RCC 7860 (cell line): ENCODE data around the gene TICAM2.
A peak's percentile ranks its signal among the peaks of the same experiment; 100 is the strongest.
"Not testable (repeated sequence)": the region's sequence is repeated elsewhere in the genome, so short reads cannot be mapped to it uniquely, and the experiment has no call there.

Experiments used
- DNase-seq: peaks from one replicate; pipeline ENCODE4 v3.0.0-alpha.2; 2015; ENCODE audit warnings: low spot score
- FAIRE-seq: peaks from 2 replicates; lab custom pipeline; 2012; peaks lifted over from hg19 to GRCh38; lab: Jason Lieb, UNC

Gene TICAM2, protein sequence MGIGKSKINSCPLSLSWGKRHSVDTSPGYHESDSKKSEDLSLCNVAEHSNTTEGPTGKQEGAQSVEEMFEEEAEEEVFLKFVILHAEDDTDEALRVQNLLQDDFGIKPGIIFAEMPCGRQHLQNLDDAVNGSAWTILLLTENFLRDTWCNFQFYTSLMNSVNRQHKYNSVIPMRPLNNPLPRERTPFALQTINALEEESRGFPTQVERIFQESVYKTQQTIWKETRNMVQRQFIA

DNA sequence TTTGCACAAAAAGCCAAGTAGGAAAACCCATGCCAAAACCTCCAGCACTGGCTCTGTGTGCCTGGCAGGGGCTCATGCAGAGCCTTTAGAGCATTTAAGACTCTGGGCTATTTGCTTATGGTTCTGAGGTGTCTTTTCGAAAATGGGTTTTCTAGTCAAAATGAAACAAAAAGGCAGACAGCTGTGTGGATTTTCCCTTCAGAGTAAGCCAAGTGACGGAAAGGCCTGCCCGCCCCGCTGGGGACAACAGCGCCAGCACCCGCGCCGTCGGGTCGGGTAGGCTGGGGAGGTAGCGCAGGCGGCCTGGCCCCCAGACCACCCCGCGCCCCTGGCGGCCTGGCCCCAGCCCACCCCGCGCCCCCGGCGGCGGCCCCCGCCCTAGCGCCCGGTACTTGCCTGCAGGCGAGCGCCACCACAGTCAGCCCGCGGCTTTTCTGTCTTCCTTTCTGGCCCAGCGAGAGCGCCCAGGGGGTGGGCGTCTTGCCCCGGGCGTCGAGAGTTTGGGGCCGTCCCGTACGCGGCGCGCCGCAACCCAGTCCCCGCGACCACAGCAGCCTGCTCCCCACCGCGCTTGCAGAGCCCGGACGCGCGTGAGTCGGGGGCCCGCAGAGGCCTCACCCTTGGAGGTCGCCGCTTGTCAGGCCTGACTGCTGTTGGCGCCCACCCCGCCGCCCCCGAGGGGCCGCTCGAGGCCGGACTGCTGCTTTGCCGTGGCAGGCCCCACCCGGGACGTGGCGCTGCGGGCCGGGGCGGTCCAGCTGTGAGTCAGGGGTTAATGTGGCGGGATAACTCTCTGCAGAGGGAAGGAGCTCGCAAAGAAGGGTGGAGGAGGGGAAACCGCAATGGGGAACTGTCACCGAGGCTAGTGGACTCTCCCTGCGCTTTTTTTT lies at the start of gene TICAM2:
Gene TICAM2, minus strand, starts transcription at position 779 of the 890 bp plus-strand sequence. CDS start 21,223 bp downstream, outside the sequence.
- DNase-seq (peak; percentile 68), FAIRE-seq (no peak)

DNA sequence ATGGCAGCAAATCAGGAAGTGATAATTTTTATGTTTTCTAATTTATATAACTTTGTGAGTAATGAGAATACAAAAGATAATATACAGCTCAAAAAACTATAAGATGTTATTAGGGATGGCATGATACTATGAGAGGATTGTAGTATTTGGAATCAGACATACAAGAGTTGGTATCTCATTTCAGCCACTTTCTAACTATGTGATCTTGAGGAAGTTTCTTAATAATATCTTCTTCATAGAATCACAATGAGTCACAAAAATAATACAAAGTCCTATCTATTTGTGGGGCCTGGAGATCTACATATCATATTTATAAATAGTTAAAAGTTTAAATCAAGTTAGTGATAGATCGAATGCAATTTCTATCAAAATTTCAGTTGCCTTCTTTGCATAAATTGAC lies 47.3 kb upstream of the TICAM2 start:
- DNase-seq (no peak), FAIRE-seq (no peak)

DNA sequence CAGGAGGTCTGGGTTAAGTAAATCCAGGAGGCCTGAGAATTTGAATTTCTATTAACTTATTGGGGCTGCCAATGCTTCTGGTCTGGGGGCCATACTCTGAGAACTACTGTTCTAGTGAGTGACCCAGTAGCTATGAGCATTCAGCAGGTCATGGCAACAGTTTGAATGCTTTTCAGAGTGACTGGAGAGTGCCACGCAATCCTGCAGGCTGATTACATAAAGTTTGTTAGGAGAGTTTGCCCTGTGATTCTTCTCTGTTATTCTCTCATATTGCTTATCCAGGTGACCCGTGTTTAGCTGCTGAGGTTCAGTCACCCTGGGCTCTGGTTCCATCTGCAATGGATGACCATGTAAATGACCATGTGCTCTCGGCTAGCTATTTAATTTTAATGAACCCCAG lies 45.8 kb upstream of the TICAM2 start:
- no peak for FAIRE-seq
- DNase-seq = no peak

DNA sequence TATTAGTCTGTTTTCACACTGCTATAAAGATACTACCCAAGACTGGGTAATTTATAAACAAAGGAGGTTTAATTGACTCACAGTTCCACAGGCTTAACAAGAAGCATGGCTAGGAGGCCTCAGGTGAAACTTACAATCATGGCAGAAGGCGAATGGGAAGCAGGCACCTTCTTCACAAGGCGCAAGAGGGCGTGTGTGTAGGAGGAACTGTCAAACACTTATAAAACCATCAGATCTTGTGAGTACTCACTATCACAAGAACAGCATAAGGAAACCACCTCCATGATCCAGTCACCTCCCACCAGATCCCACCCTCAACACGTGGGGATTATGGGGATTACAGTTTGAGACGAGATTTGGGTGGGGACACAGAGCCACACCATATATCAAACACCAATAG lies 43.1 kb upstream of the TICAM2 start:
- DNase-seq, FAIRE-seq: not testable (repeated sequence)

DNA sequence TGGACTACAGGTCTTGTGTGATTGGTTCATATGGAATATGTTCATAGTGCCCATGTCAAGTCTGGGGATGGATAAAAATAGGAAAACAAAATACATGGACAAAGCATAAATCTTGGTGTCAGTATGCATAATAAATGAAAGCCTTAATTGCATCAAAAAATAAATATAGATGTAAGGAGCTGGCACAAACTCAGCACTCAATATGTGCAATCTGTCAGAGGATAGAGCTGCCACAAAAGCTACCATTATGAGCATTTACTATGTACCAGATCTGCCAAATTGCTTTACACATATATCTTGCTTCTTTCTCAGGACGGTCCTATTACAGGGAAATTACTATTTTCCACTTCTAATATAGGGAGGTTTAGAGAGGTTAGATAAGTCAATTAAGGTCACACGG lies 41.8 kb upstream of the TICAM2 start:
- FAIRE-seq = no peak
- no peak for DNase-seq

DNA sequence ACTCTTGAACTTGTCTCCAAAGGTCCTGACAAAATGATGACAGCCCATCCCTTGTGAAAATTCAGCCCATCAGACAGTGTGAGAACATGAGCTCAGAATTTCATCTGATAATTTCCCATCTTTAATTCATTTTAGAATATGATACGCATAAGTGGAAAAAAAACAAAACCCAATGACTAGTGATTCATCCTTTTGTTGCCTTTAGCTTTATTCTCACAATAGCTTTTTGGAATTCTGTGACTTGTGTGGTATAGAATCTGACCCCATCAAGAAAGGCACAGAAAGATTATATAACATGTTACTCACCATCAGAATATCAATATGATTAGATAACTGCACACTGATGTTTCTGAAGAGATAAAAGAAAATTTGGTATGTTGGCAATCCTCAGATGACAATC lies 39.7 kb upstream of the TICAM2 start:
- DNase-seq (no peak), FAIRE-seq (no peak)

DNA sequence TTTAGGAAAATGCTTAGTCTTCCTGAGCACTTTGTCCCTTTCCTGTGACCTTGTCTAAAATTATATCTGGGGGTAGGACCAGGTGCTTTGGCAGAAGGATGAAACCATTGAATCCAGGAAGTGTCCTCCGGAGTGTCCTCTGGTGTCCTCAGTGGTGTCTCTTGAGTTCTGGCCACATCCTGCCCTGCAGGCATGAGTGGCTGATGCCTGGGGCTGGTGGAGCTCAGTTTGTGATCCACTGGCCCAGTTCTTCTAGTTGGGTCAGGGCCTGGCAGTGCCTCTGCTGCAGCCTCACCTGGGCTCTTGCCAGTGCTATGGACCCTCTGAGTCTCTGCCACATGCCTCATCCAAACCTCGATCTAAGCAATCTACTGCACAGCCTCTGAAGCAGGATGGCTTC lies 38.0 kb upstream of the TICAM2 start:
- no peak for FAIRE-seq
- no peak for DNase-seq

DNA sequence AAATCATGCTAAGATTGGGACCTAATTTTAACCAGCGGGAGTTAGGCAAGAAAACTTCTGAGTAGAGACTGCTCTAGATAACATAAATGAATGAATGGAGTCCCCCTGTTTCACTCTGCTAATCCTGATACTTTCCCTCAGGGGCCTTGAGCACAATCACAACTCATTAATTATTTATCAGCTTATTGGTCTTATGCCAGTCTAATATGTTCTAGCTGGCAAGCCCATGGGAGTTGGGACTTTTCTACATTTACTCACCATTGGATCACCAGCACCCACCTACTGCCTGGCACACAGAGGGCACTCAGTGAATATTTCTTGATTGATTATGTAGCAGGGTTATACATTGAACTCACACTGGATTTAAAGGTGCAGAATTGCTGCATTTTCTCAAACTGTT lies 37.1 kb upstream of the TICAM2 start:
- DNase-seq (no peak), FAIRE-seq (no peak)

DNA sequence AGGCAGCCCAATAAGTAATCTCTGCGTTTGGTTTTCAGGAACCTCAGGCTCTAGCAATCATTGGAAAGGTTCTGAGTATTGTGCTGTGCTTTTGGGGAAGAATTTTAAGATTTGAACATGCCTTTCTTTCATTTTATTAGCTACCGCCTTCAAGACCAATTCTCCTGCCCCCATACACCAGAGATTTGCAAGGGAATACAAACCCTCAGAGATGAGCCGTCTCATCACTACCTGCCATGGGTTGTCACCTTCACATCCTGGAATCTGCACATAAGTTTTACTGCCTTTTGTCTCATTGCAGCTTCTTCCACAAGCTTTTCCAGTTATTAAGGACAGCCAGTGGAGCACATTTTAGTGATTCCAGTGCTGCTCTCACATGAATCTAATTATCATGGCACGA lies 35.2 kb upstream of the TICAM2 start:
- DNase-seq = no peak
- no peak for FAIRE-seq

DNA sequence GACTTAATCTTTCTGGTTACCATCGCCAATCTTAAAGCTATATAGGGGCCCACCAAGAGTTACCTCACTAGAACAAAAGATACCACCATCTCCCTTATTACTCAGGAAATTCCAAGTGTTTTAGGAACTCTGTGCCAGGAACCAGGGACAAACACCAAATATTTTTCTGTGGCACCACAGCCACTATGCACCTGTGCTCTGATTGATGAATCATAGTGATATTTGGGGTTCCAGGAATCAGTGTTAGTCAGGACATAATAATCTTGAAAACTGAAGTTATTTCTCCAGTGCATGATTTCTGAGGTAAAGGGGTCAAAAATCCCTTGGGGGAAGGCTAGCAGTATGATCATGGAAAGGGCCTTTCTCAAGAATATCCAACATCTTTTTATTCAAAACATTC lies 33.7 kb upstream of the TICAM2 start:
- no peak for DNase-seq
- FAIRE-seq = no peak

DNA sequence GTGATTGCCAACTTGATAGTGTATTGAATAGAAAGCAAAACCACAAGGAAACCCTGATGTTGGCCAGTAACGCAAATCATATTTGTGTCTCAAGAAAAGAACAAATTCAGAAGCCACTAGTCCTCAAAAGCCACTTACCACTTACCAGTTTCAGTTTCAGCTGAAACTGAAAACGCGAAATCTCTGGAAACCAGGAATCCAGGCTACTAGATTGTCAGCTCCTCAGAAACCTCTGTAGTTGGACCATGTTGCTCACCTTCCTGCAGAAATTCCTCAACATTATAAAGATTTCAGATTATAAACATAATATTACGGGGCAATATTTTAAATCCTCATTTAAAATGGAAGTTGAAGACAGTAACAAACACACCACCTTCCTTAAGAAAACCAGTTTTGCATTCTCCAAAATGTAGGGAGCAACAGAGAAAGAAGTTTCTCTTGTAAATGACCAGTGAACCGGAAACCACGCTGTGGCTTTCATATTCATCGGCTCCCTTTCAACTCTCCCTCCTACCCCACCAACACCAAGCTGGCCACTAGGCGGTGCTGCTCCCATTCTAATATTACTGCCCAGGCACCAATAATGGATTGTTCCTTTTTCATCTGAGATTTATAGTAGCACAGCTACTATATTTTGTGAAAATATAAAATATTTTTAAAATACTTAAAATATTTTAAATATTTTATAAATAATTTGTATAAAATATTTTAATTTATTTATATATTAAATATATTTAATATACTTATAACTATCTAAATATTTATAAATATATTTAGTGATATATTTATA lies 32.3 kb upstream of the TICAM2 start:
- DNase-seq (peak; percentile 74), FAIRE-seq (peak; percentile 99)

DNA sequence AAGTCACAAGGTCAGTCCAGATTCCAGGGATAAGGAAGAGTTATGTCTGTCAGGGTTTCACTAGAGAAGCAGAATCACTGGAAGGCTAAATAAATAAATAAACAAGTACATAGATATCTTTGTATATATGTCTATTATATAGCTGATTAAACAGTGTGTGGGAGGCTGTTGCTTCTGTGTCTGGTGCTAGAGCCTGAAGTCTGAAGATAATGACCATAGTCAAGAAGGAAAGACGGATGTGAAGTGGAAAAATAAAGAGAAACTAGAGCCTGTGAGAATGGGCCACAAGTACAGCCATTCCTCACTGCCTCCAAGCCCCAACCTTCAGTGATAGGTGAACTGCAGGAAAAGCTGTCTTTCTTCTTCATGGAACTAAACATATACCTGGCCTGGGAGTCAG lies 27.6 kb upstream of the TICAM2 start:
- FAIRE-seq (no peak), DNase-seq (no peak)

DNA sequence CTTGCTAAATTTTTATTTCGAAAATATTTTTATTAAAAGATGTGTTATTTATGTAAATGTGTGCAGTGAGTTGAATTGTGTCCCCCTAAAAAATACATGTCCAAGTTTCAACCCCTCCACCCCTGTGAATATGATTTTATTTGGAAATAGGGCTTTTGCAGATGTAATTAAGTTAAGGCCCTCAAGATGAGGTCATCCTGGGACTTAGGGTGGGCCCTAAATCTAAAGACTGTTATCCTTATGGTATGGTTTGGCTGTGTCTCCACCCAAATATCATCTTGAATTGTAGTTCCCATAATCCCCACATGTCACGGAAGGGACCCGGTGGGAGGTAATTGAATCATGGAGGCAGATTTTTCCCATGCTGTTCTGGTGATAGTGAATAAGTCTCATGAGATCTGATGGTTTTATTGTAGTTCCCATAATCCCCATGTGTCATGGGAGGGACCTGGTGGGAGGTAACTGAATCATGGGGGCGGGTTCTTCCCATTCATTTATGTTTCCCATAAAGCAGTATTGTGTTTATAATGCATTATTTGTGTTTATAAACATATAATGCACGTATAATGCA lies 25.1 kb upstream of the TICAM2 start:
- no peak for FAIRE-seq

DNA sequence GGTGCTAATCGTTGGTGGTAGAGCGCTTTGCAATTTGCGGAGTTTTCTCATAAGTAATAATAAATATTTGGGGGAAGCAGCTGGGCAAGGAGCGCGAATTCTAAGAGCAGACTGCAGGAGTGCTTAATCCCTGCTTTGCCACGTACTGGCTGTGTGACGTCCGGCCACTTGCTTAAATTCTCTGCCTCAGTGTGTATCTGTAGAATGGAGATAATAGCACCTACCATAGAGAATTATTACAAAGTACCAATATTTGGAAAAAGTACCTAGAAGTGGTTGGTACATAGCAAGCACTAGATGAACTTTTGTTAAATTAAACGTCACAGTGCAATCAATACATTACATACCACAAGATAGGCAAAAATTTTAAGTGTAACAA lies 24.2 kb upstream of the TICAM2 start:
- no peak for FAIRE-seq

More for the DNA sequence above, 25.1 kb upstream of the TICAM2 start:
- no peak for DNase-seq

DNA sequence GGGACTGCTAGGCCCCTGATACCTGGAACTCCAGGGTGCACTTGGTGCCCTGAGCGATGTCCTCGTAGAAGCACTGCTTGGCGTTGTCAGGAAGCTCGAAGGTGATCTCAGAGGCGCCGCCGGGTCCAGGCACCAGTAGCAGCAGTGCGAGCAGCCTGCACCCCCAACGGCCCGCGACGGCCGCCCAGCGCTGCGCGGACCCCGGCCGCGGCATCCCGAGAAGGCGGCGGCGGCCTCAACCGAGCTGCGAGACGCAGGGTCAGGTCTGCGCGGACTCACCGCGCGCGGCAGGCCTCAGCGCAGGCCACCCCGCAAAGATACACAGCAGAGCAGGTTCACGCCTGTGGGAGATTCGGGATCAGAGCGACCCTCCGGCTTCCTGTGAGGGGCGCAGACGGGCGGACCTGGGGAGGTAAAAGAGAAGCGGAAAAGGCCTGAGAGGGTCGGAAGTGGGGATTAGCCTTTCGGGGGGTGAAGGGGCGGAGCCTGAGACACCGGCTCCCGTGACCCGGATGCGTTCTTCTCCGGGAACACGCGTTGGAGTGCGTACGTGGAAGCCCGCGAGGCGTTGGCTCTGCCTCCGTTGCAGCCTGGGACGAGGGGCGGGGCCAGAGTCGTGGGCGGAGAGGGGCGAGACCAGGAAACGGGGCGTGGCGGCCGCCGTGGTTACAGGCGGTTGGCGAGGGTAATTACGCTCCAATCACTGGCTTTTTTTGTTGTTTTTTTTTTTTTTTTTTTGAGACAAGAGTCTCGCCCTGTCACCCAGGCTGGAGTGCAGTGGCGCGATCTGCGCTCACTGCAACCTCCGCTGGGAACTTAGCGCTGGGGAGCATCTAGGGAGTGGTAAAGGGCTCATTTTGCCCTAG lies 23.5 kb upstream of the TICAM2 start, which contains the start of gene TMED7:
Gene TMED7, minus strand, starts transcription at position 458 of the 866 bp plus-strand sequence. Its CDS starts 244 bp downstream, at position 214.
- DNase-seq (peak; percentile 95), FAIRE-seq (peak; percentile 91)

More for the DNA sequence above, 24.2 kb upstream of the TICAM2 start:
- peak; percentile 29 for DNase-seq

DNA sequence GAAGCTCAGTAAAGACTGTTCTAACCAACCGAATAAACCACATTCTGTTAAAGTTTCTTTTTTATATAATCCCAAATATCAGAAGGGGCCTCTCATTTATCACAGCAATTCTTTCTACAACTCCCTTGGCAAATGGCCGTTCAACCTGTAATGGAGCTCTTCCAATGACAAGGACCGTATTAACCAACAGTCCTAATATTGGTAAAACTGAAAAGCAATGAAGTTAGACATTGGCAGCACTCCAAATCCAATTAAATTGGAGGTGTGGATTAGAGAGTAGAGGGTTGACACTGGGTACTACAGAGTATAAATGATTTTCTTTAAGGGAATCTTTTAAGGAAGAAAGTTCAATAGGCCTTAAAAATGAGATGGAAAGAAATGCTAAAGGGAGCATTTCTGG lies 22.7 kb upstream of the TICAM2 start:
- DNase-seq (no peak), FAIRE-seq (no peak)

DNA sequence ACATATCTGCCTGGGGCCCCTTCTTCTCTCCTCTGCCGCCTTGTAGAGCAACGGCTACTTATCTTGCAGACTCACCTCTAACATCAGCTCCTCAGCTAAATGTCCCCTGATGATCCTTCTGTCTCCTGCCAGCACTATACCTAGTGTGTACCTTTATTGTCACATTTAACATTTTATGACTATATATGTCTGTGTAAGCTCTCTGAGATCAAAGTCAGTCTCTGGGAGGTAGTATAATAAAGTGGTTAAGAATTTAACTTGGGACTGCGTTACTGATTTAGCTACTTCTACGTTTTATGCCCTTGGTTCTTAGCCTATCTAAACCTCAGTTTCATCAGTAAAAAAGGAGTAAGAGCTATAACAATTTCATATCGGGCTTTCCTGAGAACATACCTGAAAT lies 21.4 kb upstream of the TICAM2 start:
- no peak for FAIRE-seq
- DNase-seq = no peak

DNA sequence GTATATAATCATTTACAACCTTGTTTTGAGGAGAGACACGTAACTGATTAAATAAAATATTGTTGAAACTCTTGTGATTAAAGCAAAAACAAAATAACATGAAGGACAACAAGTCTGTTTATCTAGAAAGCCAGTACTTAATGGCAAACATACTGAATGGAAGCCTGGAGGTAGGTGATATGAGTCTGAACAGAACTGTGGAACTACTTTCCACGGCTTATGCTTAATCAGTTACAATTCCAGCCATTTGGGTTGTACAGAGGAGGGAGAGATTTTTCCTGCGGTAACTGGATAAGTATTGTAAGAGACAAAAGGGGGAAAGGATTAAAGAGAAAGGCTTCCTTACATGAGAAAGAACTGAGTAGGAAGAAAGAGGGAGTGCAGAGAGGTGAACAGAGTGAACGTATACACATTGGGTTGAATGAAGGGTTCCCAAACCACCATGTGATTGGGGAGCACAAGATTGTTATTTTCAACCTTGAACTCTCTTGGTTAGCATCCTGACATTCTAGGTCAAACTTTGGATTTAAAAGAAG lies 19.2 kb upstream of the TICAM2 start:
- FAIRE-seq = no peak
- DNase-seq = no peak

DNA sequence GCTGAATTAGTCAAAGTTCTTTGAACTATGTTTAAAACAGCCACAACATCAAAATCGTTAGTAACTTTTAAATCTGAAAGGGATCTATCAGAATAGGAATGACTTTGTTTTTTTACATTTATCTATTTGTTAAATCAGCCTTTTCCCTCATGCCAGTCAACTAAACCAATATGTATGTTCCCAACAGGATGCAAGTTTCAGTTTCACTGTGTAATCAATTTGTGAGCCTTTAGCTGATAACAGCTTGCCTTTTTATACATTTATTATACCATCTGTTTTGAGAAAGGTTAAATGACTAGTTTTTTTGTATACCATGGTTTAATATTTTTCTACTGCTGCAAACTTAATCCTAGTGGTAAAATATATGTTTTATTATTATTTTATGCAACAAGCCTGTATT lies 14.6 kb upstream of the TICAM2 start:
- DNase-seq (no peak), FAIRE-seq (no peak)

DNA sequence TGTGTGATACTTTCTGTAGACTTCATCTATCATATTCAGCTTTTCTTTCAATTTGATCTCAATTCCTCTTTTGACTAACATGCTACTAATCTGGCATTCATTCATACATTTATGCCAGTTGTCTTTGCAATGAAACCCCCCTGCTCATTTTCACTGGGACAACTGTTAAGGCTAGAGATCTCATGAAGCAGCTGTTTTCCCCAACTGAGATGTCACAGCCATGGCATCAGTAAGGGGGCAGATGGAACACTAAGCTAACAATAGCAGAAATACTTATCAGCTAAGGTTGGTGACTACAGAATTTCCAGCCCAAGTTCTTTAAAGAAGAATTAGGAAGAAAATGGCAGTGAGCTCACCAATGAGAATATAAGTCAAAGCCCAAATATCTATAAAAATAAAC lies 14.2 kb upstream of the TICAM2 start:
- FAIRE-seq (no peak), DNase-seq (no peak)
